GM21737 (cell line): ENCODE measurements around the gene CREB3.

ENCODE experiments used
- ATAC-seq: cut with Tn5 transposase; IDR thresholded peaks from one replicate; pipeline ENCODE4 v1.9.1; 2021; ENCODE audit warnings: mild to moderate bottlenecking, moderate library complexity; ENCODE audit not compliant: unreplicated experiment

CREB3 gene

DNA sequence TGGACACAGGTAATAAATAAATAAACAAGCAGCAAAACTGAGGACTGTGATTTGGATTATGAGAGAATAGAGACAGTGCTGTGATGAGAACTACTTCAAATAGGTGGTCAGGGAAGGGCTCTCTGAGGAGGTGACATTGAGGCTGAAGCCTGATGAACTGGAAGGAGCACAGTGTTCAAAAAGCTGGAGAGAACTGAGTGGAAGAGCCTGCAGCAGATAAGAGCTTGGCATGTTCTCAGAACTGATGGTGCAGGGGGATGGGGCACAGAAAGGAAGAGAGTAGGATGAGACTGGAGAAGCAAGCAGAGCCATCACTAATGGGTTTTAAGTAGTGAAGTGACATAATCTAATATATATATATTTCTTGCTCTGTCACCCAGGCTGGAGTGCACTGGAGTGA, 31.5 kb upstream of the CREB3 start:
- ATAC-seq = no peak

DNA sequence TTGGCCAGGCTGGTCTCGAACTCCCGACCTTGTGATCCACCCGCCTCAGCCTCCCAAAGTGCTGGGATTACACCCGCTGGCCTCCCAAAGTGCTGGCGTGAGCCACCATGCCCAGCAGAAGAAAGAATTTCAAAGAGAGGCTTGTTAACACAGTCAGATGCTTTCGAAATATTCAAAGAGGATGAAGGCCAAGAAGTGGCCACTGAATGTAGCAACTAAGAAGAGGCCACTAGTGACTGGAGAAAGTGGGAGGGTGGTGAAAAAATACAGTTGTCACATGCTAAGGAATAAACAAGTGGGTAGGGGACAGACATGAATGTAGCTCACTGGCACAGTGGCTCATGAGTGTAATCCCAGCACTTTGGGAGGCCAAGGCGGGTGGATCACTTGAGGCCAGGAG, 29.8 kb upstream of the CREB3 start:
- ATAC-seq = no peak

- ATAC-seq = no peak
Observed at GRCh38 chr9:35703906-35704672, 28.4 kb upstream of the CREB3 start.

- no peak for ATAC-seq
Observed at GRCh38 chr9:35705372-35705771, 27.1 kb upstream of the CREB3 start.

- no peak for ATAC-seq
Observed at GRCh38 chr9:35705836-35706430, 26.5 kb upstream of the CREB3 start.

GRCh38 chr9:35706951-35707350, 25.5 kb upstream of the CREB3 start:
- no peak for ATAC-seq

DNA sequence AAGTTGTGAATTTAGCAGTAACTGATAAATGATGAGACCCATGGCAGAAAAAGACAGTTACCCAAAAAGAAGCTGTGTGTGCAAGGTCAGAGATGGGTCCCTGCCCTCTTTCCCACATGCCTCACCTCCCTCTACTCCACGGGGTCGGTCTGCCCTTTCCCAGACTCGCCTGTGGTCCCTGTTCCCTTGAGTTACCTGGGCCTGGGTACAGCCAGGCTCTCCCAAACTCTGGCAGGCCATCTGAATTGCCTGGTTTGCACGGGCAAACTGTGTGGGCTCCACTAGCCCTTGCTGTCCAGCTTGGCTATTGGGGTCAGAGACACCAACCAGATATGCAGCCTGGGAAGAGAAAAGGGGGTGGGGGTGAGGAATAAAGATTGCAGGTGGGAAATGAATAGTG, 24.3 kb upstream of the CREB3 start:
- no peak for ATAC-seq

DNA sequence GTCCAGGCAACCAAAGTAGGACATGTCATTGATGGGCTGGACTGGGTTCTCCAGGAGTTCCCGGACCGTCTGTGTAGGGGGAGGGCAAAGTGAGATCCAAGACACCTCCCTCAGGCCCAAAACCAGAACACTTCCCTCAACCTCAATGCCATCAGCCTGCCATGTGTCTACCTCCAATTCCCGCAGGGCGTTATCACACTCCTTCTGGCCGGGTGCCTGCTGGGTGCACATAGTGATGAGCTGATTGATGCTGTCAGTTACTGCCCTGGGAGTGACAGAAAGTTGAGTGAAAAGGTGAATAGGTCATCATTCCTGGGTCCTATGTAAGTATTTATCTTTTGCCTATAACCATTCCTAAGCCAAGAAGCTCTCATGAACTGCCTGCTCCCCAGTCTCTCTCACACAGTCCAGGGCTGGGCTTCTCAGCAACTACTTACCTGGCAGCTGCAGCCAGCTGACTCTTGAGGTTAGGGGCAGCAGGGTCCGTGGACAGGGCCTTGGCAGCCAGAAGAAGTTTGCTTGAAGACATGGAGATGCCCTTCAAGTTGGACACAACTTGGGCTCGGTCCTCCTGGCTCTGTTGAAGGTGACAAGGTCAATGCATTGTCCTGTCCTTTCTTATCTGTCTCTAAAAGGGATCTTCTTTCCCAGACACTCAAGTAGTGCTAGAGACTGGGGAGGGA, 21.5 kb upstream of the CREB3 start:
- no peak for ATAC-seq

- ATAC-seq = no peak
Observed at GRCh38 chr9:35711501-35712428, 20.7 kb upstream of the CREB3 start.

- ATAC-seq = no peak
Observed at GRCh38 chr9:35712762-35713400, 19.6 kb upstream of the CREB3 start.

GRCh38 chr9:35713578-35713977, 18.9 kb upstream of the CREB3 start:
- no peak for ATAC-seq

GRCh38 chr9:35714123-35714522, 18.3 kb upstream of the CREB3 start:
- ATAC-seq = no peak

- no peak for ATAC-seq
Observed at GRCh38 chr9:35714579-35715252, 17.8 kb upstream of the CREB3 start.

DNA sequence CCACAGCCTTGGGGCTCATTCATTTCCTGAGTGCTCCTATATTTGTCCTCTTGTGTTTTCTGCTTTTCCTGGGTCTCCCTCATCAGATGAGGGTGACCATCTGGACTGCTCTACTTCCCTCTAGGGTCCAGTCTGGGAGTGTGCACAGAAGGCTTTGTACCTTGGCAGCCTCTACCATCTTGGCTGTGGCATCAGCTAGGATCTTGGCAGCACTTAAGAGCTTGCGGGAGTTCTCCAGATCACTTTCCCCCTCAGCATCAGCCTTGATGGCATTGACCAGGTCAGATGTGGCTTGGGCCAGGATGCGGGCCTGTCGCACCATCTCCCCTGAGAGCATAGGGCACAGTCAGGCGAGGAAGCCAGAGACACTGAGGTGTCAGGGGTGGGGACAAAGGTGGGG, 16.2 kb upstream of the CREB3 start:
- ATAC-seq = no peak

DNA sequence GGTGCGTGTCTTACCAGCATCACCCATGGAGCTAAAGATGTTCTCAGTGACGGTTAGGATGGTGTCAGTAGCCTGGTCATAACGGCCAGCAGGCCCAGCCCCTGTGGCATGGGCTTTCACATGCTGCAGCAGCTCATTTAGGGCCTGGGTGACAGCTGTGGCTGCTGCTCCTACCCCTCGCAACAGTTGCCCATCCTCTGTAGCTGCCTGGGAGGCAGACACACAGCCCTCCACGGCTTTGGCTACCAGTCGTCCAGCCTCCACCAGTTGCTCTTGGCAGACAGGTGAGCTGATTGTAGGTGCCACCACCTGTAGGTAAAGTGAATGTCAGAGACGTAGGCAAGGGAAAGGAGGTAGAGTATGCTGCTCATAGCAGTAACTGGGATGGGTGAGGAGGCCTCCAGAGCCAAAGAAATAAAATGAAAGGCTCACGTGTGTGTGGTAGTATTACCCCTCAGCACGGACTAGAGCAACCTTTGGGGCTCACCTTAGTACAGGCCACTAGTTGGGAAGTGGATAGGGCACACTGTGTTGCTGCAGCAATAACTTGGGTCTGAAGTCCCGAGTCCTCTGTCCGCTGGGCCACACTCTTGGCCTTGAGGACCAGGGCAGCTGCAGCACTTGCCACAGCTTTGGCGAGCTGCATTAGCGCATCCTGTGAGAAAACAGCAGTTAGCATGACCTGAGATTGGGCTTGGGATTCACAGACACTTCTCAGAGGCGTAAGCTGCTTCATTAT, 15.2 kb upstream of the CREB3 start:
- ATAC-seq = no peak

- no peak for ATAC-seq
Observed at GRCh38 chr9:35718721-35719511, 13.6 kb upstream of the CREB3 start.

- ATAC-seq = no peak
Observed at GRCh38 chr9:35719546-35719945, 12.9 kb upstream of the CREB3 start.

DNA sequence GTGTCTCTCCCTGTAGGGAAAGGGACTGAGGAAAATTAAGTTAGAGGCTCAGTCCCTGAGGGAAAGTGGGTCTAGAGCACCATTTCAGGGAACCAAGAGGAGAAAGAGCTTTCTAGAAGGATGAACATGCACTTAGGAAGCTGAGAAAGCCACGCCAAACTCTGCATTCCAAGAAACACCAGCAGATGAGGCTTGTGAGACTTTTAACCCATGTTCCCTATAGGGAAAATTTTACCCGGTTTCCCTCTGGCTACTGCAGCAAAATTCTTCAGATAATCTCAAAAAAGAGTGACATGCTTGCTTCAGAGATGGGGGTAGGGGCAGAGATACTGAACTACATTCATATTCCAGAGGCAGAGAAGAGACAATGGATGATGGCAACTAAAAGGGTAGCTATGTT, 9.0 kb upstream of the CREB3 start:
- ATAC-seq = no peak

DNA sequence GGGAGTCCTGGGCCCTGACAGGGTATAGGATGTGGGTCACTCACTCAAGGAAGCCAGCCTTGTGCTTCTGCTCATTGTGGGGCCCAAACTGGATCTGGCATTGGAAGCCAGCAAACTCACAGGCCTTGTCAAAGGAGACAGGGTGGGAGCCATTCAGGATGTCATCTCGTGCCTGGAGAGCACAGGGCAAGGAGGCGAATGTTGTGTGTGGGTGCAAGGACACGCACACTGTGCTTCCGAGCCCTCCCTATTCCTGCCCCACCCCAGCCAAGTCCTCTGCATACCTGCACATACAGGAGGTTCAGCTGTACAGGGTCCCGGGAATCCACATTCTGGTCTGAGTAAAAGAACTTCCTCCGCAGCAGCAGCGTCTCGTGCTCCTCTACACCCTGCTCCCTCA, 8.6 kb upstream of the CREB3 start:
- no peak for ATAC-seq
